IMR-90 (cell line): ENCODE measurements around the gene GALK1.

Source experiments
- BHLHE40 ChIP-seq: fragments of 150-350 bp; IDR thresholded peaks from 2 replicates; pipeline ENCODE4 v1.6.1; 2016; ENCODE audit warnings: mild to moderate bottlenecking, low read depth, low read length
- CEBPB ChIP-seq: IDR thresholded peaks from 2 replicates; pipeline ENCODE4 v1.6.1; 2012; ENCODE audit warnings: low read depth, low read length, improper control_type of control experiment
- FOS ChIP-seq: fragments of 150-350 bp; IDR thresholded peaks from 2 replicates; pipeline ENCODE4 v1.6.1; 2016; ENCODE audit warnings: low read depth, low read length
- MAFK ChIP-seq: IDR thresholded peaks from 2 replicates; pipeline ENCODE4 v1.6.1; 2012; ENCODE audit warnings: low read depth, low read length, improper control_type of control experiment
- MAZ ChIP-seq: IDR thresholded peaks from 2 replicates; pipeline ENCODE4 v1.6.1; 2012; ENCODE audit warnings: low read depth, mild to moderate bottlenecking, low read length, improper control_type of control experiment, moderate library complexity, borderline replicate concordance
- MXI1 ChIP-seq: IDR thresholded peaks from 2 replicates; pipeline ENCODE4 v1.6.1; 2012; ENCODE audit warnings: low read depth, mild to moderate bottlenecking, low read length, moderate library complexity, borderline replicate concordance
- NFE2L2 ChIP-seq: fragments of 150-350 bp; IDR thresholded peaks from 2 replicates; pipeline ENCODE4 v1.6.1; 2016; ENCODE audit warnings: low read depth, mild to moderate bottlenecking, low read length
- POLR2A ChIP-seq: IDR thresholded peaks from 2 replicates; pipeline ENCODE4 v1.6.1; 2012; ENCODE audit warnings: mild to moderate bottlenecking, low read depth, low read length
- RAD21 ChIP-seq: IDR thresholded peaks from 2 replicates; pipeline ENCODE4 v1.6.1; 2012; ENCODE audit warnings: low read length, improper control_type of control experiment
- RCOR1 ChIP-seq: IDR thresholded peaks from 2 replicates; pipeline ENCODE4 v1.6.1; 2012; ENCODE audit warnings: mild to moderate bottlenecking, low read length, improper control_type of control experiment; ENCODE audit not compliant: insufficient replicate concordance
- RFX5 ChIP-seq: IDR thresholded peaks from 2 replicates; pipeline ENCODE4 v1.8.0; 2012; ENCODE audit warnings: low read depth, mild to moderate bottlenecking, low read length, moderate library complexity
- TF ChIP-seq, protein P1 (sequence below): conservative IDR thresholded peaks from 2 replicates; pipeline ENCODE4 v1.5.1; 2012; ENCODE audit warnings: mild to moderate bottlenecking, low read depth, low read length, improper control_type of control experiment
- TF ChIP-seq, protein P2 (sequence below): fragments of 150-350 bp; IDR thresholded peaks from 2 replicates; pipeline ENCODE4 v1.6.1; 2016; ENCODE audit warnings: low read depth, mild to moderate bottlenecking, low read length, moderate library complexity, borderline replicate concordance
- TF ChIP-seq, protein P3 (sequence below): fragments of 150-350 bp; IDR thresholded peaks from 2 replicates; pipeline ENCODE4 v1.6.1; 2017; ENCODE audit warnings: mild to moderate bottlenecking, antibody characterized with exemption, low read length, low read depth

DNA sequence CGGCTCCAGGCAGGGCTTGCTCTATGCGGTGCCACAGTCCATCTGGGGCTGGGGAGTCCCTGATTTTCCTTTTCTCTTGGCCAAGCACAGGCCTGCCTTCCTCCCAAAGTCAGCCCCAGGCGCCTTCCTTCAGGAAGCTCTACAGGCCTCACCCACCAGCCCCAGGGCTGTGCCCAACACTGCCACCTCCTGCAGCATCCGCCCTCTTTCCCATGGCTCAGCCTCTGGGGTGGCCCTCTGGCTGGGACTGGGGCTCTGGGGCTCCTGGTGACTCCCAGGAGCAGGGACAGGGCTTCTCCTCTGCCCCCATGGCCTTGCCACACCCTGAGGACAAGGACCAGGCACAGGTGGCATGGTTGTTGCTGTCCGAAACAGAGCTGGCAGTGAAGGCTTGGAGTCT, 42.9 kb downstream of the GALK1 start:
- TF ChIP-seq, protein P1, sequence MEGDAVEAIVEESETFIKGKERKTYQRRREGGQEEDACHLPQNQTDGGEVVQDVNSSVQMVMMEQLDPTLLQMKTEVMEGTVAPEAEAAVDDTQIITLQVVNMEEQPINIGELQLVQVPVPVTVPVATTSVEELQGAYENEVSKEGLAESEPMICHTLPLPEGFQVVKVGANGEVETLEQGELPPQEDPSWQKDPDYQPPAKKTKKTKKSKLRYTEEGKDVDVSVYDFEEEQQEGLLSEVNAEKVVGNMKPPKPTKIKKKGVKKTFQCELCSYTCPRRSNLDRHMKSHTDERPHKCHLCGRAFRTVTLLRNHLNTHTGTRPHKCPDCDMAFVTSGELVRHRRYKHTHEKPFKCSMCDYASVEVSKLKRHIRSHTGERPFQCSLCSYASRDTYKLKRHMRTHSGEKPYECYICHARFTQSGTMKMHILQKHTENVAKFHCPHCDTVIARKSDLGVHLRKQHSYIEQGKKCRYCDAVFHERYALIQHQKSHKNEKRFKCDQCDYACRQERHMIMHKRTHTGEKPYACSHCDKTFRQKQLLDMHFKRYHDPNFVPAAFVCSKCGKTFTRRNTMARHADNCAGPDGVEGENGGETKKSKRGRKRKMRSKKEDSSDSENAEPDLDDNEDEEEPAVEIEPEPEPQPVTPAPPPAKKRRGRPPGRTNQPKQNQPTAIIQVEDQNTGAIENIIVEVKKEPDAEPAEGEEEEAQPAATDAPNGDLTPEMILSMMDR = no peak
- TF ChIP-seq, protein P2, sequence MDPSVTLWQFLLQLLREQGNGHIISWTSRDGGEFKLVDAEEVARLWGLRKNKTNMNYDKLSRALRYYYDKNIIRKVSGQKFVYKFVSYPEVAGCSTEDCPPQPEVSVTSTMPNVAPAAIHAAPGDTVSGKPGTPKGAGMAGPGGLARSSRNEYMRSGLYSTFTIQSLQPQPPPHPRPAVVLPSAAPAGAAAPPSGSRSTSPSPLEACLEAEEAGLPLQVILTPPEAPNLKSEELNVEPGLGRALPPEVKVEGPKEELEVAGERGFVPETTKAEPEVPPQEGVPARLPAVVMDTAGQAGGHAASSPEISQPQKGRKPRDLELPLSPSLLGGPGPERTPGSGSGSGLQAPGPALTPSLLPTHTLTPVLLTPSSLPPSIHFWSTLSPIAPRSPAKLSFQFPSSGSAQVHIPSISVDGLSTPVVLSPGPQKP = no peak
- no peak for TF ChIP-seq CEBPB
- no peak for TF ChIP-seq RAD21
- TF ChIP-seq FOS = no peak
- TF ChIP-seq, protein P3, sequence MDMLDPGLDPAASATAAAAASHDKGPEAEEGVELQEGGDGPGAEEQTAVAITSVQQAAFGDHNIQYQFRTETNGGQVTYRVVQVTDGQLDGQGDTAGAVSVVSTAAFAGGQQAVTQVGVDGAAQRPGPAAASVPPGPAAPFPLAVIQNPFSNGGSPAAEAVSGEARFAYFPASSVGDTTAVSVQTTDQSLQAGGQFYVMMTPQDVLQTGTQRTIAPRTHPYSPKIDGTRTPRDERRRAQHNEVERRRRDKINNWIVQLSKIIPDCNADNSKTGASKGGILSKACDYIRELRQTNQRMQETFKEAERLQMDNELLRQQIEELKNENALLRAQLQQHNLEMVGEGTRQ = no peak
- no peak for TF ChIP-seq POLR2A
- no peak for TF ChIP-seq MAZ
- TF ChIP-seq BHLHE40 = no peak
- no peak for TF ChIP-seq RCOR1
- TF ChIP-seq NFE2L2 = no peak
- no peak for TF ChIP-seq MXI1
- no peak for TF ChIP-seq RFX5
- no peak for TF ChIP-seq MAFK
